Astrocyte (in vitro differentiated cells and primary cell): ENCODE measurements around the gene RPL7L1. TPM values are rescaled to one million over a fixed set of nuclear protein-coding genes. Genes with fewer than 3 reads are reported as not detected.

Source experiments
- DNase-seq: peaks from one replicate; pipeline ENCODE4 v3.0.0-alpha.2; 2010; ENCODE audit warnings: low read depth
- FAIRE-seq: peaks from 2 replicates; lab custom pipeline; 2011; peaks lifted over from hg19 to GRCh38; lab: Jason Lieb, UNC
- H2AFZ ChIP-seq: 2 replicates; pipeline ENCODE4 v1.6.0; 2012; ENCODE audit warnings: low read depth, low read length, inconsistent platforms
- H3K27ac ChIP-seq: 2 replicates; pipeline ENCODE4 v1.5.1; 2011; ENCODE audit warnings: low read depth, low read length, inconsistent platforms
- H3K27me3 ChIP-seq: 2 replicates; pipeline ENCODE4 v1.6.0; 2011; ENCODE audit warnings: low read length, inconsistent platforms; ENCODE audit not compliant: insufficient read depth
- H3K36me3 ChIP-seq: 2 replicates; pipeline ENCODE4 v1.5.1; 2011; ENCODE audit warnings: low read length, inconsistent platforms; ENCODE audit not compliant: insufficient read depth
- H3K4me1 ChIP-seq: 2 replicates; pipeline ENCODE4 v1.5.1; 2011; ENCODE audit warnings: low read length, inconsistent platforms; ENCODE audit not compliant: insufficient read depth
- H3K4me2 ChIP-seq: 2 replicates; pipeline ENCODE4 v1.6.0; 2012; ENCODE audit warnings: low read length, inconsistent platforms
- H3K4me3 ChIP-seq: 2 replicates; pipeline ENCODE4 v1.5.1; 2011; ENCODE audit warnings: low read depth, mild to moderate bottlenecking, low read length, inconsistent platforms; ENCODE audit not compliant: insufficient read depth
- H3K79me2 ChIP-seq: 2 replicates; pipeline ENCODE4 v1.6.0; 2012; ENCODE audit warnings: mild to moderate bottlenecking, low read length, inconsistent platforms; ENCODE audit not compliant: insufficient read depth
- H3K9ac ChIP-seq: 2 replicates; pipeline ENCODE4 v1.6.0; 2012; ENCODE audit warnings: mild to moderate bottlenecking, low read length, inconsistent platforms
- H3K9me3 ChIP-seq: 2 replicates; pipeline ENCODE4 v1.5.1; 2012; ENCODE audit warnings: low read depth, mild to moderate bottlenecking, low read length, inconsistent platforms; ENCODE audit not compliant: insufficient read depth
- H4K20me1 ChIP-seq: 2 replicates; pipeline ENCODE4 v1.6.0; 2012; ENCODE audit warnings: low read length, inconsistent platforms; ENCODE audit not compliant: insufficient read depth
- H3K27ac Mint-ChIP-seq: one replicate; pipeline ENCODE4 v1.8.0; 2021; ENCODE audit warnings: mild to moderate bottlenecking, mixed read lengths; ENCODE audit not compliant: unreplicated experiment
- H3K27me3 Mint-ChIP-seq: one replicate; pipeline ENCODE4 v1.8.0; 2021; ENCODE audit warnings: low read depth, mixed read lengths; ENCODE audit not compliant: unreplicated experiment
- H3K36me3 Mint-ChIP-seq: one replicate; pipeline ENCODE4 v1.8.0; 2021; ENCODE audit warnings: low read depth, mixed read lengths; ENCODE audit not compliant: unreplicated experiment
- H3K4me1 Mint-ChIP-seq: one replicate; pipeline ENCODE4 v1.8.0; 2021; ENCODE audit warnings: low read depth, mixed read lengths; ENCODE audit not compliant: unreplicated experiment
- H3K4me3 Mint-ChIP-seq: one replicate; pipeline ENCODE4 v1.8.0; 2021; ENCODE audit warnings: mild to moderate bottlenecking, moderate library complexity, mixed read lengths; ENCODE audit not compliant: unreplicated experiment
- H3K9me3 Mint-ChIP-seq: one replicate; pipeline ENCODE4 v1.8.0; 2021; ENCODE audit warnings: mild to moderate bottlenecking, mixed read lengths; ENCODE audit not compliant: unreplicated experiment
- CTCF ChIP-seq: IDR thresholded peaks from 2 replicates; pipeline ENCODE4 v1.5.1; 2011; ENCODE audit warnings: low read depth, mild to moderate bottlenecking, inconsistent platforms, low read length, moderate library complexity; ENCODE audit not compliant: insufficient read depth
- EZH2 ChIP-seq: IDR thresholded peaks from 2 replicates; pipeline ENCODE4 v1.6.1; 2012; ENCODE audit warnings: mild to moderate bottlenecking, low read length, inconsistent platforms; ENCODE audit not compliant: insufficient read depth
- total RNA-seq: library from RNA; stranded (reverse); gene quantifications from 2 replicates; pipeline ENCODE4 v1.2.1, GENCODE V29; 2021

RPL7L1 gene
- total RNA-seq, 1 donor from 2014 or later, result 92.0 TPM

GRCh38 chr6:42921801-42922200 is 42.4 kb downstream of the RPL7L1 start:
- no peaks in the 10 kb centered on the region for H3K79me2 ChIP-seq
- no peaks in the 10 kb centered on the region for H3K27me3 ChIP-seq
- FAIRE-seq, result no peak
- Mint-ChIP-seq H3K4me1 (no peaks in the 10 kb centered on the region), H3K36me3 (no peaks in the 10 kb centered on the region), H3K27me3 (no peaks in the 10 kb centered on the region), H3K4me3 (no peak overlapping the region), H3K9me3 (no peaks in the 10 kb centered on the region), H3K27ac (no peak overlapping the region)
- H3K4me1 ChIP-seq, result no peaks in the 10 kb centered on the region
- no peak overlapping the region for H3K9ac ChIP-seq
- H3K4me2 ChIP-seq, result no peak overlapping the region
- TF ChIP-seq CTCF (no peak), EZH2 (no peak)
- H3K36me3 ChIP-seq, result no peaks in the 10 kb centered on the region
- no peaks in the 10 kb centered on the region for H4K20me1 ChIP-seq
- no peak overlapping the region for H2AFZ ChIP-seq
- H3K4me3 ChIP-seq, result no peak overlapping the region
- no peak for DNase-seq
- no peaks in the 10 kb centered on the region for H3K9me3 ChIP-seq
- no peak overlapping the region for H3K27ac ChIP-seq

GRCh38 chr6:42923666-42924065 is 44.2 kb downstream of the RPL7L1 start:
- Histone ChIP-seq H4K20me1 (no peaks in the 10 kb centered on the region), H3K9me3 (no peaks in the 10 kb centered on the region), H3K4me3 (no peak overlapping the region), H3K36me3 (no peaks in the 10 kb centered on the region), H3K79me2 (no peaks in the 10 kb centered on the region), H3K4me1 (no peaks in the 10 kb centered on the region), H3K27me3 (no peaks in the 10 kb centered on the region), H3K27ac (no peak overlapping the region), H3K9ac (no peak overlapping the region), H3K4me2 (no peak overlapping the region), H2AFZ (no peak overlapping the region)
- H3K36me3 Mint-ChIP-seq, result no peaks in the 10 kb centered on the region
- no peak for FAIRE-seq
- TF ChIP-seq EZH2, result no peak
- no peak for TF ChIP-seq CTCF
- no peaks in the 10 kb centered on the region for H3K27me3 Mint-ChIP-seq
- no peak for DNase-seq
- H3K4me3 Mint-ChIP-seq, result no peak overlapping the region
- H3K27ac Mint-ChIP-seq, result no peak overlapping the region
- H3K9me3 Mint-ChIP-seq, result no peaks in the 10 kb centered on the region
- no peaks in the 10 kb centered on the region for H3K4me1 Mint-ChIP-seq

DNA sequence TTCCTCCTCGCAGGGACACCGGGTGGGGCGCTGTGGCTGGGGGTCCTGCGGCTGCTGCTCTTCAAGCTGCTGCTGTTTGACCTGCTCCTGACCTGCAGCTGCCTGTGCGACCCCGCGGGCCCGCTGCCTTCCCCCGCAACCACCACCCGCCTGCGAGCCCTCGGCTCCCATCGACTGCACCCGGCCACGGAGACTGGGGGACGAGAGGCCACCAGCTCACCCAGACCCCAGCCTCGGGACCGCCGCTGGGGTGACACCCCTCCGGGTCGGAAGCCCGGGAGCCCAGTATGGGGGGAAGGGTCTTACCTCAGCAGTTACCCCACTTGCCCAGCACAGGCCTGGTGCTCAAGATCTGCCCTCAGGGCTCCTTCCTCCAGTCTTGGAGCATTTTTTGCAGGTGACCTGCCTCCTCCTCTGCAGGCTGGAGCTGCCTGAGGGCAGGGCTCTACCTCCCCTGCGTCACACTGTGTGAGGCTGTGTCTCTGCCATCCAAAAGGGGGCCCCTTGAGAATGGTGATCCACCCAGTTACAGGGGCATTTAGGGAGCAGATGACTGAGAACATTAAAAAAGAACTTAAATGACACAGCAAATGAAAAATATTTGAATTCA is 45.9 kb downstream of the RPL7L1 start:
- H4K20me1 ChIP-seq, result no peaks in the 10 kb centered on the region
- H3K4me3 ChIP-seq, result no peak overlapping the region
- H2AFZ ChIP-seq, result no peak overlapping the region
- no peaks in the 10 kb centered on the region for H3K9me3 Mint-ChIP-seq
- no peak overlapping the region for H3K27ac ChIP-seq
- no peak overlapping the region for H3K9ac ChIP-seq
- no peaks in the 10 kb centered on the region for H3K27me3 ChIP-seq
- peaks cover under 1% of the 10 kb centered on the region for H3K79me2 ChIP-seq
- H3K4me3 Mint-ChIP-seq, result no peak overlapping the region
- H3K36me3 Mint-ChIP-seq, result no peaks in the 10 kb centered on the region
- no peaks in the 10 kb centered on the region for H3K4me1 ChIP-seq
- H3K36me3 ChIP-seq, result no peaks in the 10 kb centered on the region
- no peaks in the 10 kb centered on the region for H3K27me3 Mint-ChIP-seq
- H3K27ac Mint-ChIP-seq, result no peak overlapping the region
- FAIRE-seq (no peak), DNase-seq (no peak)
- no peaks in the 10 kb centered on the region for H3K4me1 Mint-ChIP-seq
- H3K9me3 ChIP-seq, result no peaks in the 10 kb centered on the region
- TF ChIP-seq EZH2, result no peak
- TF ChIP-seq CTCF, result no peak
- H3K4me2 ChIP-seq, result no peak overlapping the region
